Activated CD4-positive, CD25-positive, alpha-beta regulatory T cell treated with anti-CD3 and anti-CD28 coated beads, Interleukin-2, amount 50 U/mL, for 24 hours (primary cell): Measurements from ENCODE around the gene PRR9.
A peak's percentile ranks its signal among the peaks of the same experiment; 100 is the strongest.

Experiments
- ATAC-seq, 2 donors: fragments of 150-1000 bp; cut with Tn5 transposase; one replicate each; pipeline ENCODE4 v1.10.0; 2021; ENCODE audit warnings: mild to moderate bottlenecking in 1 of 2, moderate library complexity in 1 of 2

PRR9 gene

DNA sequence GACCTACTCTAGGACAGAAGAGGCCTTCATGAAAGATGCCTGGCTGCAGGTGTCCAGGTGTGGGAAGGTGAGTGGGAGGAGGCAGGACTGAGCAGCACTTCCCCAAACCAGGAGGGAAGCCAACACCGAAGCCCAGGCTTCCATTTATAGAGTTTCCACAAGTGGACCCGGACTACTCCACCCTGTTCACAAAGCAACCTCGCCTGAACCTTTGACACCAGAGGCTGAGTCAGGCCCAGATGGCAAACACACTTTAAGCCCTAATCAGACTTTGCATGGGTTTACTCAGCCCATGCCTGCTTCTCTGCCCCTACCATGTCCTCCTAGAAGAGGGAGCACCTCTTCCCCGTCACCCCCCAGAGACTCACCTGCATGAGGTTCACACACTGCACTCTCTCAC is 14.0 kb downstream of the PRR9 start:
- no peak for ATAC-seq

DNA sequence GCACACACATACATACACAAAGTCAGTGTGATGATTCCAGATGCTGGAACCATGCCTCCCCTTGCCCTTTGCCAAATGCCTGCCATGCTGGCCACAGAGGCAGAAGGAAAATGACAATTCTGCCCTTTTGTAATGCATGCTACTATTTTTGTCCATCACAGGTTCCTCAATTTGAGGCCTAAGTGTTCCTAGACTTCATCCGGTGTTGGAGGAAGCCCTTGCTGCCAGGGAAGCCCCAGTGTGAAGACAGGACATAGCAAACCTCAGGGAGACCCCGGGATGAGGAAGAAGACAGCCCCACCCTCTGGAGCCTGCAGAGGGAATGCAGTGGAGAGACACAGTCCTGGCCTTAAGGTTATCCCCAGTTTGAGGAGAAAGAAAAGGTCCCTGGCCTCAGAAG is 14.4 kb downstream of the PRR9 start:
- no peak for ATAC-seq

DNA sequence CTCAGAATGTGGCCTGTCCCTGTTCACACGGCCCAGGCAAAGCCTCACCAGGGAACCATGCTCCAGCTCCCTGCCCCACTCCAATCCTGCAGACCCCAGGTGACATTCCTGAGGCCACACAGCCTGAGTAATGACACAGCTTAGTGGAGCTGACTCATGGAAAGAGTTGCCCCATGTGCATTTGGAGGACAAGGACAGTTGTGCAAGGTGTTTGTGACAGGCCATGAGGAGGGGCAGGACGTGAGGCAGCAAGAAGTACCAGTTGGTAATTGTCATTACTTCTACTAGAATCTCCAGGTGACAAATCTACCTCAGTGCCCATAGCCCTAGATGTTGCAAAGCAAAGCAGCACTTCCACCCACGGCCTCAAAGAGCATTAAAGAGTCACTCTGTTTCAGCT is 15.2 kb downstream of the PRR9 start:
- no peak for ATAC-seq

DNA sequence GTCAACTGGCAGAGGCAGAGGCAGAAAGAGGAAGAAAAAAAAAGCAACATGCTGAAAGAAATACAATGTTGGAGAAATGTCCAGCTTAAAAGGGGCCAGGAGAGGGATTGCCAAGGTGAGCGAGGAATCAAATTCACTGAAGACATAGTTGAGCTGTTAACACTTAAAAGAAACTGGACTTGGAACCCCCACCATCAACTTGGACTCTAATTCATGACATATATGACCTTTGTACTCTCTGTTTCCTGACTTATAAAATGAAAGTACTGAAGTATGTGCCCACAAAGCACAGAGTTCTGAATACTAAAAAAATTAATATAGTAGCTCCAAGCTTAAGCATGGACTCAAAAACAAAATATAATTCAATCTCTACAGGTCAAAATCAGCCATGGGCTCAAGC is 16.1 kb downstream of the PRR9 start:
- ATAC-seq = no peak

DNA sequence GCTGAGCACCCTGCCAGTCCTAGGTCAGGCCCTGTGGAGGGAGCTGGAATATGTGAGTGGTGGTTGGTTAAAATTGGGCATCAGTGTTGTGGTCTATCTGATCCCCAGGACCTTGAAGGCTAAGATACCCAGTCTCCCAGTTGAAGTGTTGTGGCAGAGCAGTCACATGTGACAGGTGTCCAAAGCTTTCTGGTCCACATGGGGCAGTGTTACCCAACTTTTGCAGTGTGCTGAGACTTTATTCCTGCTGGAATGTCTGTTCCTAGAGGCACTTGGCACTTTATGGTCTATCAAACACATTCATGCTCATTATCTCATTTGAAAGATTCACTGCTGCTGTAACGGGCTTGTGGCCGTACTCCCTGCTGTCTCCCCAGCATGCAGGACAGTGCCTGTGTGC is 21.1 kb downstream of the PRR9 start:
- no peak for ATAC-seq

DNA sequence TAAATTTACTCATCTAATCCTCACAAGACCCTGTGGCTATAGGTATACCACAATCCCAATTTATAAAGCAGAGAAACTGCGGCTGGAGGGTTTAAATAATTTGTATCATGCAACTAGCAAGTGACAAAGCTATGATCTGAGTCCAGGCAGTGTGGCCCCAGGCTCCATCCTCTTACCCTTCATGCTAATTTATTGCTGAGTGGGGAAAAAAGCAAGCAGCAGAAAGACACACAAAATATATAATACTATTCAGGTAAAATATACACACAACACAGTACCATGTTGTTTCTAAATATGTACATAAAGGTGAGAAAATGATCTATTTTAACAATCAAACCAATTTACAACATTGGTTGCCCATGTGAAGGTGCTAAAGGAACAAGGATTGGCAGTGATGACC is 24.8 kb downstream of the PRR9 start:
- no peak for ATAC-seq

DNA sequence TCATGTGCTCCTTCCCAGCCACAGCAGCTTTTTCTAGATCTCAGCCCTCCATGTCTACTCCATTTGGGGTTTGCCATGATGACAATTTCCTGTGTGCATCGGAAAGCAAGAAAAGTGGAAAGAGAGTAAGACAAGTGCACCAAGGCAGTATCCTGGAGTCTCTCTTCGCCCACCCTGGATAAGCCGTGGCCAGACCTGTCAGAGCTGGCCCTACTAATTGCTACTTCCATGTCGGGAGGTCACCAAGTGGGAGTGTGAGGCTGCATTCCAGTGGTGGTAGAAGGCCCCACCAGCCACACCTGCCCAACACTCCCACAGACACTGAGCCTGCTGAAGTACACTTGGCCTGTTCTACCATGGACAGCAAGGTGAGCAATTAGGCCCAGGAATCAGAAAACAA is 28.1 kb downstream of the PRR9 start:
- no peak for ATAC-seq

DNA sequence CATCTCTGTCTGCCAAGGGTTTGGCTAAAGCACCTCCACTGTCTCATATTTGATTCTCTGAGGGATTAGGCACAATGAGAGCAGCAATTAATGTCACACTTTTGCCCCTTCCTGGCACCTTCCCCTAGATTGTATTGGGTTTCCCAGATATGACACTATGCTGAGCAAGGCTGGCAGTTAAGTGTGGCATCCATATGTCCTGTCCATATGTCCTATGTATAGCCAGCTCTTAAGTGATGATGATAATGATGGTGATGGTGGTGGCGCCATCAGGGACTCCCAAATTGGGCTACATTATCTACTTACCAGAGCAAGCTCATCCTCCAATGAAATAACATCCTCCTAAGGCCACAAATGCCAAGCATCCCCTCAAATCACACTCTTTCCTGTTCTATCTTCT is 28.6 kb downstream of the PRR9 start:
- ATAC-seq = no peak

DNA sequence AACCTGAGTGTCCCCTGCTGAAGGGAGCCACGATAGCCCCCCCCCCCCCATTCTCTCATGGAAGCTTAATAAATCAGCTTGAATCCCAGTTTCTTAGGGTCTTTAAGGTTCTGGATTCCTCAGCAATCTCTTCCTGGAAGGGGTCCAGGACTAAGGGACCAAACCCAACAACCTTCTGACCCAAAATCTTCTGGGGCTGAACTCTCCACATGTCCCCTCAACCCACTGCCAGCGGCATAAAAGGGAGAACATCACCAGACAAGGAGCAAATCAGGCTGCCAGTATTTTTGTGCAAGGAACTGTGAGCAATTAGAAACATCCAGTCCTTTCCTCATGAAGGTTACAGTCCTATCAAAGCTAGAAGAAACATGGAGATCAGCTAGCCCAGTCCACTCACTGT is 29.4 kb downstream of the PRR9 start:
- ATAC-seq = no peak

DNA sequence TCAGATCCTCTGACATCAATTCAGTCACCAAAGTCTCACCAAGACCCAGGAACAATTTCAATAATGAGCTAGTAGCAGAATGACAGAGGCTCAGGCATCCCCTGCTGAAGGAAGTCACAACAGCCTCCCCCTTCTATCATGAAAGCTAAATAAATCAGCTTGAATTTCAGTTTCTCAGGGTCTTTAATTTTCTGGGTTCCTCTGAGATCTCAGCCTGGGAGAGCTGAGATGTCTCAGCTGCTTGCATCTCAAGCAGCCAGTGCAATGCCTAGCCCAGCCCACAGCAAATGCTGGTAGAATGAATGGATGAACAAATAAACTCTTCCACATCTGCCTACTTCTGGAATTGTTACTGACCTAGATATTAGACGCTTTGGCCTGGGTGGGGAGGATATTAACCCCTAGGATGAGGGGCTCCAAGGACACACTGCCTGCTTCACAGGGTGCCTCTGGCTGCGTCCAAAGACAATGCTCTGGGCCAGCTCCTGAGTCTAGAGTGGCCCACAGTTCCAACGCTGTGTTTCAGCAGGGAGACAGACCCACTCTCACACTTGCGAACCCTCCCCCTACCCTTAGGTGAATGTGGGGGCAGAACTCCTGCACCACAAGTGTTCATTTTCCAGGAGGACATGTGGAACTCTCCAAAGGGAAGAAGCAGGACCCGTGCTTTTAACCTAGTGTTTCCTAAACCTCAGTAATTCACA is 30.9 kb downstream of the PRR9 start:
- no peak for ATAC-seq

DNA sequence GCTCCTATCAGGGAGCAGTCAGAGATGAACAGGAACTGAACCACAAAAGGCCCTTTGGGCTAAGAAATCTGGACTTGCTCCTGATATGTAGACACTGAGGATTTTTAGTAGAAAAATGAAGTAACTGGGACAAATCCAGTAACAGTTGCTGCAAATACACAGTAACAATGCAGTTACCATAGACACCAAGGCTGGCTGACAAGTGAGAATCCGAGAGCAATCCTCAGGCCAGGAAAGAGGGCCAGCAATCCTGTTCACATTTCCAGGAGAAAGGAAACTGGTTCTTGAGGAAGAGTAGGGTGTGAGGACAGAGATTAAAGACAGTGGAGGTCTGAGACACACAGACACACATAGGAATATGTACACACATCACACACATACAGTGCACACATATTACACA is 32.8 kb downstream of the PRR9 start:
- ATAC-seq = no peak

DNA sequence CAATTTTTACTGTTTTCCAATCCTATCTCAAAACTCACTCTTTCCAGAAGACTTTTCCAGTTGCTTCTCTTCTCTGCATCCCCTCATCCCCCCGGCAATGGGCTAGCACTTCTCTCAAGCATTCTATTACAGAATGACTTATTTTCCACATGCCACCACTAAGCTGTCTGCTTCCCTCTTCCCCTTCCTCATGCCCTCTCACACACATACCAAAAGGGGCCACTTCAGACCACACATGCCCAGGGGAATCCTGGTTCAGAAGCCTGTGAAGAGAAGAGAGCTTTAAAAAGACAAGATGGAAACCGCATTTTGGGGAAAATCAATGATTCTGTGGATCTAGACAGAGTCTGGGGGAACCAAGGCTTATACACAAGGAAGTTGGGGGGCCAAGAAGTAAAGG is 33.7 kb downstream of the PRR9 start:
- ATAC-seq = no peak

DNA sequence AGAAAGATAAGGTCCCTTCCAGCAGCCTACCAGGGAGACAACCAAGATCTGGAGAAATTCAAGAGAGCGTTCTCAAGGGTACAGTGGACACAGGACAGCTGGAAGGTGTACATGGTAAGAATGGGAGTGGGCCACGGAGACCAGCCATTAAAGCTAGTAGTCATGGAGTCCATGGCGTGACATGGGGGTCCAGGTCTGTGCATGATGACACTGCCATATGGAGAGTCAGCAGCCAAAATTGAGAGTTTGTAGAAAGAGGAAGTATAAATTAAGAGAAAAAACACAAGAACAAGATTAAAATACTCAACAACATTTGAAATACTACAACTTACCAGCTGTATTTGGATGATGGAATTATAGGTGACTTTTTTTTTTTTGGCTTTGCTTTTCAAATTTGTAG is 34.2 kb downstream of the PRR9 start:
- ATAC-seq = no peak

DNA sequence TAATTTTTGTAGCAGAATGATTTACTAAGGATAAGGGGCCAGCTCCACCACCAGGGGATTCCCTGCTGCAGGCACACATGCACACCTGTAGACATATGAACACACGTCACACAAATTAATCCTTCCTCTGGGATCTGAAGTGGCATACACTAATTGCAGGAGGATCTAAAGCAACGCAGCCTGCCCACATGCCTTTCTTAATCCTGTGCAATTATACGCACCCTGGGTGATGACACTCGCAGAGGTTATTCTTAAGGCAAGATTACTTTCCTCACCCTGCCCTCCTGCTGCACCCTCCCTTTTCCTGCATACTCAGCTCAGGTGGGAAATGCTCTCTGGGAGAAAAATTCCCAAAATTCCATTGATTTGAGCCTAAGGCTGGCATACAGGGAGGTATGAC is 34.6 kb downstream of the PRR9 start:
- no peak for ATAC-seq

DNA sequence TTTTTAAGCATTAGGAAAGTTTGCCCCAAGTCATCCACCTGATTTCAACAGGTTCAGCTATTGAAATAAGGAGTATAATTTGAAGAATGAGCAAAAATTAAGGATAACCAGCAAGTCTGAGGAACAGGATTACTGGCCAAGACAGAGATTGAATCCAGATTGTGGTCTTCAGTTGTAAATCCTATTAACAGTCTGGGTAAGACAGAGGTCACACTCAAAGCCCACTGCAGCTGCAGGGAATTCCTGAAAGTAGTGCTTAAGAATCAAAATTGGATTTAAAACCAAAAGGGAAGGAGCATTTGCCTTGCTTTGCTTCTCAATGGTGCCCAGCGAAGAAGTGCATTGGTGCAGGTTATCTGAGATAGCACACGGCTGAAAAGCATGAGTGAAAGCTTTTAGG is 35.7 kb downstream of the PRR9 start:
- no peak for ATAC-seq

DNA sequence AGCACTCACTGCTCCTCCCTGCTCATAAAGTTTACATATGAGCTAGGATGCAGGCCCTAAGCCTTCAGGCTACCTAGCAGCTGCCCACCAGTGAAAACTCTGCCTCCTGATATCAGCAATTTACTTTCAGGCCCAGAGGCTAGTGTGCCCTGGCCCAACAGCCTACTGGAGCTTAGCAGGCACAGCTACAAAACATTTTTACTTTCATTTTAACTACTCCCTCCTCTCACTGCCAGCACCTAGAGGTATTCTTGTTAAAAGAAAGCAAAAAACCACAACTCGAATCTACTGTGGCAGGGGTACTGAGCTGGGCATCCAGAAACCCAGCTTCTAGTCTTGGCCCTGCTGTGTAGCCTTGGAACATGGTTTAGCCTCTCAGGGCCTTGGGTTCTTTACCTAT is 36.3 kb downstream of the PRR9 start:
- ATAC-seq = no peak

DNA sequence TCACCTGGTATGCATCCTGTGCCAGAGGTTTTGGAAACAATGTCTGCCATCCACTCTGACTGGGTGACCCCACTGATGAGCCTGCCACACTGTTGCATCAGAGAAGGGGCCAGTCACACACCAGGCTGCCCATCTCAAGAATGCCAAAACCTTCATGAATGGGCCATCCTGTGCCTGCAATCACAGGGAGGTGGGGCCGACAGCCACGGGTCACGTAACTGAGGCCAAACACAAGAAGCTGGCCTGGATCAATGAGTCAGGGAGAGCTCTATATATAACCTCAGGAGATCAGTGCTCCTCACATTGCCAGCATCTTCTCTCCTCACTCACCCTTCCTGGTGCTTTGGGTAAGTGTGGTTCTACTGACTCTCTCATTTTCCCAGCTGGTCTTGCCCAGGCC is 42.0 kb downstream of the PRR9 start, which contains the start of gene LORICRIN:
LORICRIN (plus strand) TSS at position 301 of the 400 bp plus-strand sequence. CDS start 1,263 bp downstream, outside the sequence.
- no peak for ATAC-seq

DNA sequence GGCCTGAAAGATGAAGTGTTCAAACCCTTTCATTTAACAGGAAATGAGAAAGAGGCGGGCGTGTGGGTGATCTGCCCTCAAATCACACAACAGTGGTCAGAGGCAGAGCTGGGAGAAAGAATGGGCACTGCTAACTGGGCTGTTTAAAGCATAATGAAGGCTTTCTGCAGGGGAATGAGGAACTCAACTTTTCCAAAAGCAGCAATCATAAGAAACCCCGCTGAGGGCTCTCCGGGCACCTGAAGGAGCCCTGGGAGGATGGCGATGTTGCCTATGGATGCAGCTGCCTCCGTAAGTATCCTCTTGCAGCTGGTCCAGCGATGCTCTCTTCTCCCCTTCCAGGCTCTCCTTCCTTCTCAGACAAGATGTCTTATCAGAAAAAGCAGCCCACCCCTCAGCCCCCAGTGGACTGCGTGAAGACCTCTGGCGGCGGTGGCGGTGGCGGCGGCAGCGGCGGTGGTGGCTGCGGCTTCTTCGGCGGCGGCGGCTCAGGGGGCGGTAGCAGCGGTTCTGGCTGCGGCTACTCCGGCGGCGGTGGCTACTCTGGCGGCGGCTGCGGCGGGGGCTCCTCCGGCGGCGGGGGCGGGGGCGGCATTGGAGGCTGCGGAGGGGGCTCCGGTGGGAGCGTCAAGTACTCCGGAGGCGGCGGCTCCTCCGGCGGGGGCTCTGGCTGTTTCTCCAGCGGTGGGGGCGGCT is 43.3 kb downstream of the PRR9 start:
- ATAC-seq = no peak

DNA sequence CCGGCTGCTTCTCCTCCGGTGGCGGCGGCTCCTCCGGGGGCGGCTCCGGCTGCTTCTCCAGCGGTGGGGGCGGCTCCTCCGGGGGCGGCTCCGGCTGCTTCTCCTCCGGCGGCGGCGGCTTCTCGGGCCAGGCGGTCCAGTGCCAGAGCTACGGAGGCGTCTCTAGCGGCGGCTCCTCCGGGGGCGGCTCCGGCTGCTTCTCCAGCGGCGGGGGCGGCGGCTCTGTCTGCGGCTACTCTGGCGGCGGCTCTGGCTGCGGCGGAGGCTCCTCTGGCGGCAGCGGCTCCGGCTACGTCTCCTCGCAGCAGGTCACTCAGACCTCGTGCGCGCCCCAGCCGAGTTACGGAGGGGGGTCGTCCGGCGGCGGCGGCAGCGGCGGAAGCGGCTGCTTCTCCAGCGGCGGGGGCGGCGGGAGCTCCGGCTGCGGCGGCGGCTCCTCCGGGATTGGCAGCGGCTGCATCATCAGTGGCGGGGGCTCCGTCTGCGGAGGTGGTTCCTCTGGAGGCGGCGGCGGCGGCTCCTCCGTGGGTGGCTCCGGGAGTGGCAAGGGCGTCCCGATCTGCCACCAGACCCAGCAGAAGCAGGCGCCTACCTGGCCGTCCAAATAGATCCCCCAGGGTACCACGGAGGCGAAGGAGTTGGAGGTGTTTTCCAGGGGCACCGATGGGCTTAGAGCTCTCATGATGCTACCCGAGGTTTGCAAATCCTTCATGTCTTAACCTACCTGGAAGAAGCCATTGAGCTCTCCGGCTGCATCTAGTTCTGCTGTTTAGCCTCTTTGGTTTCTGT is 44.1 kb downstream of the PRR9 start:
- ATAC-seq = peak; percentile 17 to 49

DNA sequence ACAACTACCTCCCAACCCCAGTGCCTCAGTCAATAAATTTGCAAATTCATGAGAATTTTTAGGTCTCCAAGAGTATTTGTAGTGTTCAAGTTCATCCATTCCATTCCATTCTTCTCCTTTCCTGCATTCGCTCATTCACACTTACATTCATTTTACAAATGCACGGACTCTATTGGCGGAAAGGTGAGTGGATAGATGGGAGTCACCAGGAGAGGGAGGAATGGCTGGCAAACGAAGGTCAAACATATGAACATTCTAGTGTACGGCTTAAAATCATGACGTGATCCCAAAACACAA is 44.6 kb downstream of the PRR9 start:
- no peak for ATAC-seq

DNA sequence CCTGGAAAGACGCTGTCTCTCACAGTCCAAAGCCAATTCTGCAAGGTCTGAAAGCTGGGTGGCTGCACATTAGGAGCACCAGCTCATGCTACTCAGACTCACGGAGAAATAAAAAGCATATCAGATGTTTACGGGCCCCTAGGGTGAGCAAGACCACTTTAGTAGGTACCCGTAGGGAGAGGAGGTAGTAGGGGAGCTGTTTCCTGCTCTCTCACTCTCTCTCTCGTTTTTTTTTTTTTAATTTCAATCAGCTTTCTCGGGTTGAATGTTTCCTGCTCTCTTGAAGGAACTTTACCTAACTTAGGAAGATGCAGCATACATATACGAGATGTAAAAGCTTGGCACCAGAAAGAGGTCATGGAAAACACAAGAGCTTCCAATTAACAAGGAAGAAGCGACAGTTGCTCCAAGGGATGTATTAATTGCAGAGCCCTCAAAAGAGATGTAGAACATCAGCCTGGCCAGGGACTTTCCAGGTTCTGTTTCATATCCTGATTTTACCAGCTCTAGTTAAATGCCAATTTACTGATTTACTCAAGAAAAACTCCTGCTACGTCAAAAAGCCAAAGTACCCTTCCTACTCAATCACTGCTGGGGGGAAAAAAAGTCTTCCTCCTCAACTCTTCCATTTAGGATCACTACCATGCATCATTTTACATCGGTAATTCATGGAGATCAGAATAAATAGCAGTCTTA is 45.2 kb downstream of the PRR9 start:
- ATAC-seq = no peak

DNA sequence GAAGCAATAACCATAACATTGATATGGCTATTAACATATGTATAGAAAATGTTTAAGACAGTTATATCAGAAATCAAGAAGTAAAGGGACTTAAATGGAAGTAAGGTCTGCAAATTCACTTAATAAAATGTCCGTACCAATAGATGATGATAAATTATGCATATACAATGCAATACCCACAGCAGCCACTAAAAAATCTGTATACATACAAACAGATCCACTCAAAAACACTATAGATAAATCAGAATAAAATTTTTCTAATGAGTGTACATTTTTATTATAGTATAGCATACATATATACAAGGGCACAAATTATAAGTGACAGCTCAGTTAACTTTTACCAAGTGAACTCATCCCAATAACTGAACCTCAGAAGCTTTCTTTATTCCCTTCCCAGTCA is 48.1 kb downstream of the PRR9 start:
- ATAC-seq = no peak
